CD4-positive, alpha-beta T cell treated with Interleukin-10 for 1 hour (primary cell): ENCODE data around the gene CNOT4.
"Not testable (repeated sequence)": the region's sequence is repeated elsewhere in the genome, so short reads cannot be mapped to it uniquely, and the experiment has no call there.

Experiments used
- DNase-seq: peaks from one replicate; pipeline ENCODE4 v3.0.0-alpha.2; 2020

Gene CNOT4

DNA sequence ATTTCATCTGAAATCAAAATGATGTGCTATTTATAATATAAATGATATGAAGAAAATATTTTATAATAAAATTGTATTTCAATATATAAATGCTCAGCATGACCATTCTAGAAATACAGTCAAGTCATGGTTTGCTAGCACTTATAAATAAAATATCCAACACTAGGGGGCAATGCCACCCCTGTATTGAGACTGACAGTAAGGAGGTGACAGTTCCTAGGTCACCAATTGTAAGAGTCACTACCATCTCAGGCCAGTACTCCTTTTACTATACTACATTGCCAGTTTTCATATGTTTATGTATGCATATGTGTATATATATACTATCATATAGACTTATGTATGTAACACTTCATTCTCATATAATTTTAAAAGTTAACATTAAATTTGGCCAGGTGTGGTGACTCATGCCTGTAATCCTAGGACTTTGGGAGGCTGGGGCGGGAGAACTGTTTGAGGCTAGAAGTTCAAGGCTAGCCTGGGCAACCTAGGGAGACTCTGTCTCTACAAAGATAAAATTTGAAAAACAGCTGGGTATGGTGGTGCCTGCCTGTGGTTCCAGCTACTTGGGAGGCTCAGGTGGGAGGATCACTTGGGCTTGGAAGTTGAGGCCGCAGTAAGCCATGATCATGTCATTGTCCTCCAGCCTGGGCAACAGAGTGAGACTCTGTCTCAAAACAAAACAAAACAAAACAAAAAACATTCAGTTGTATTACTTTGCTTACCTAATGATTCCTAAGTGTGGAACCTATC lies 2.4 kb upstream of the CNOT4 start:
- DNase-seq = peak; percentile 77

DNA sequence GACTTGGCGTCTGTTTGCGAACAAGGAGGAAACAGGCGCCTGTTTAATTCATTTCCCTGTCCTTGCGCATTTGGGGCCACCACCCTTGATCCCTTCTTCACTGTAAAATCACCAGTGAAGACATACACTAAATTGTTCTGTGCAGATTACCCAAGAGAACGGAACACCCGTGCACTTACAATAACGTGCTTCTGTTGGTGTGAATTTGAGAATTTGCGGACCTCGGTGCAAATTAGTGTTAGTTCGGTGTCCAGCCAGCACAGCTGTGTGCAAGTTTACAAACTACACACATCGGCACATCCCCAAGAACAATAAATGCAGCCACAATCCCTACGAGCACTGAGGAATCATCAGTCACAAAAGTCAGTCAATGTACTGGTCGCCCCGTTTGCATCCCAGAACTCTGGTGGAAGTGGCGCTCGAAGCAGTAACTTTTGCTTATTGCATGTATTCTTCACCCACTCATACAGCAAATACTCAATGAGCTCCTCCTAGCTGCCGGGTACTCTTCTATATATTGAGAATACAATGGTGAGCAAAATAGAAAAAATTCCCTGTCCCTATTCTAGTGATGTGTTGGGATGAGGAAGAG lies 786 bp upstream of the CNOT4 start:
- no peak for DNase-seq

DNA sequence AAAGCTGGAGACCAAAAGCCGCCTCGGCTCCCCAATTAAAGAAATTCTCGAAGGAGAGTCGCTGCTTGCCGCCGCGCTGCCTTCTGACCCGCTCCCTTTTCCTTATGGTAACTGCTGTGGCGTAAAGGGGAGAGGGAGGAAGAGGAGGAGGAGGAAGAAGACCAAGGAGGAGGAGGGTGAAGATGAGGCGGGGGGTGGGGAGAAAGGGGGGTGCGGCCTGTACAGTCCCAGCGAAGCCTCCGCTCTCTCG lies 388 bp downstream of the CNOT4 start:
- DNase-seq = no peak

DNA sequence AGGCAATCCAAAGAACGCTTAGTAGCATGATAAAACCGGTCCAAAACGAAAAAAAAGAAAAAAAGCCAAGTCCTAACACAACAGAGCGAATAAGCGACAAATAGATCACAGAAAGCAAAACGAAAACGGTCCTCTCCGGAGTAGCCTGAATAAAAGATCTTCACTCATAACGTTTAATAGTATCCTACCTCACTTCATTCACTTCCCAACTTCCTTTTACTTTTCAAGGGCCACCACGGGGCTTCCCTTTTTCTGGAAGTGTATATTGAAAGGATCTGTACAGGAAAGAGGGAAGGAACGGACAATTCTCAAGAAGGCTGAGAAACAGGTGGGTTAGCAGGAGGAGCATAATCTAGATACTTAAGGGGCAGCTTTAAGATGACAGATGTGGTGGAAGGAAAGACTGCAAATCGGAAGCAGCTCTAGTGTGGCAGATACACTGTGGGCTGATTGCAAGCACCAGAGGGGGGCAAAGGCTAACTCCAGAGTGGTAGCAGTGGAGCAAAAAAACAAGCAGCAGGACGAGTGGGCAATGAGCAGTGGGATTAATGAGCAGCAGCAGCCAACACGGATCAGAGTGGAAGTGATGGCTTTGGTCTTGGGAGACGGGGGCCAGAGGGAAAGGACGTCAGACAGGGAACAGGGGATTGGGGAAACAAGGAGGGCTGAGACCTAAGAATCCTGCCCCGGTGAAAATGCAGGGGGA lies 866 bp downstream of the CNOT4 start:
- peak; percentile 42 for DNase-seq

DNA sequence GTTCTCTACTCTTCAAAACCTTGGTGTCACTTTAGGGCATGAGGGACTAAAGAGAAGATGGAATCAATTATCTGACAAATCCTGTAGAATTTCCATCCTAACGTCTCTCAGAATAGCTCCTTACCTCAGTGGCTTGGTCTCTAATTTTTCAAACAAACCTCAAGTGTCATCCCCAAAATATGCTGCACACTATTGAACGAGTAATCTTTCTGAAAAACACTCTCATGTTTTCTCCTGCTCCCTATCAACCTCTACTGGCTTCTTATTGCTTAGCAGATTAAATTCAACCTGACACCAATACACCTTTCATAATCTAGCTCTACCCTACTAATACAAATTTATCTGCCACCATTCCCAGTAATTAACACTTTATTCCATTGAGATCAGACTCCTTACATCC lies 8.5 kb downstream of the CNOT4 start:
- no peak for DNase-seq

DNA sequence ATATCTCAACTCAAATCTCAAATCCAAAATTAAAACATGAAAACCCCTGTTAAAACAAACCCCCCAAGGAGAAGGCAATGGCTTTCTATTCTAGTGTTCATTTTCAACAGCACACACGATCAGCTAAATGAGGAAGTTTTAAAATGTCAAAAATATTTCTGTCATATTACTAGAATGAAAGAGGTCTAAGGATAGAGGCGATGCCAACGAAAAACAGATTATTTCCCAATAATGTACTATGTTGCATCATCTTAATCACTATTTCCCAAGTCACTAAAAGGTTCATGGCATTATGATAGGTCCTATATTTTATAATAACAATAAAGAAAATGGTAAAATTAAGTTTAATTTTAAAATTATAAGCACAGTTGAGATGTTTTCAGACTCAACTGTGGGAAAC lies 10.1 kb downstream of the CNOT4 start:
- DNase-seq = no peak

DNA sequence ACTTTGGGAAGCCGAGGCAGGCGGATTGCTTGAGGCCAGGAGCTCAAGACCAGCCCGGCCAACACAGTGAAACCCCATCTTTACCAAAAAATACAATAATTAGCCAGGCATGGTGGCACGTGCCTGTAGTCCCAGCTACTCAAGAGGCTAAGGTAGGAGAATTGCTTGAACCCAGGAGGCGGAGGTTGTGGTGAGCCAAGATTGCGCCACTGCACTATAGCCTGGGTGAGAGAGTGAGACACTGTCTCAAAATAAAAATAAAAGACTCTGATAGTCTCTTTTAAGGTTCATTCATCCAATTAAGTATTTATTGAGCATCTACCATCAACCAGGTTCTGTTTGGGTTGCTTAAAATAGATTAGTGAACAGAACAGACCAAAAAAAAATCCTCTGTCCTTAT lies 12.7 kb downstream of the CNOT4 start:
- DNase-seq = not testable (repeated sequence)

DNA sequence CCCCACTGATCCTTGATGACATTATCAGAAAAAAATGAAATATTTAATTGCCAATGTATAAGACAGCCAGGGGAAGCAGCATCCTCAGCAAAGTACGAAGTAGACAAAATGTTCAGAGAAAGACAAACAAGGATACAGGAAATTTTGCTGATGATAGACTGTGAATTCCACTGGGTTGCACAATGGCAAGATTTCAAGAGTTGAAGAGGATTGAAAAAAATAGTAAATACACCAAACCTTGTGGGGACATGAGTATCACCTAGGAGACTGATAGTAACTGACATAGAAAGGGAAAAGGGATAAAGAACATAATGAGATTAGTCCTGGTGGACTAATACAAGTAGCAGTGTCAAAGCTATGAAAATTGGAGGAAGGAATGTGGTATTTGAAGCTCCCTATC lies 16.5 kb downstream of the CNOT4 start:
- DNase-seq = no peak

DNA sequence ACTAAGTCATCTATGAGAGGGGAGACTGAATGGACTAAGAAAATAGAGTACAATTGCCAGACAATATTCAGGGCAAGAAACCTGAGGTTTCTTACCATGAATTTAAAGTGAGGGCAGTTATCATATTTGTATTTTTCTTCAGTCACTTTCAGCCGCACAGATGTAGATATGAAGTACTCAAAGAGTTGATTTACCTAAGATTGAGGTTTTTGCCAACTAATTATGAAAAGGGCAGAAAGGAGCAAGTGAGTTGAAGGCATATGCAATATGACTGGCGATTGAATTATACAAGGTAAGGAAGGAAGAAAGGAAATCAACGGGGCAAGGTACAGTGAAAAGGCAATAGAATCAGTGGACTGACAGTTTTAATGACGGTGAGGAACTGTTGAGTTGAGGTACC lies 17.8 kb downstream of the CNOT4 start:
- no peak for DNase-seq

DNA sequence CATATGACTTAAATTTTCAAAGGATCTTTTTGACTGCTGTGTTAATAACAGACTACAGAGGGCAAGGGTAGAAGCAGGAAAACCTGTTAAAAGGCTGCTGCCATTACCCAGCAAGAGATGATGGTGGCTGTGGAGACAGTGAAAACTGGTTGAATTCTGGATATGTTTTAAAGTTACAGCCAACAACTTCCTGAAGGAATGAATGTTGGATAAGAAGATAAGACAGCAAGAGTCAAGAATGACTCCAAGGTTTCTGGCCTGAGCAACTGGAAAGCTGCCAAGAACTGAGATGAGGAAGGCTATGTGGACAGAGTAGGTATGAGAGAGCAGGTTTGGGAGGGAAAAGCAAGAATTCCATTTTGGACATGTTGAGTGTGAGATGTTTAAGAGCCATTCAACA lies 19.1 kb downstream of the CNOT4 start:
- no peak for DNase-seq

DNA sequence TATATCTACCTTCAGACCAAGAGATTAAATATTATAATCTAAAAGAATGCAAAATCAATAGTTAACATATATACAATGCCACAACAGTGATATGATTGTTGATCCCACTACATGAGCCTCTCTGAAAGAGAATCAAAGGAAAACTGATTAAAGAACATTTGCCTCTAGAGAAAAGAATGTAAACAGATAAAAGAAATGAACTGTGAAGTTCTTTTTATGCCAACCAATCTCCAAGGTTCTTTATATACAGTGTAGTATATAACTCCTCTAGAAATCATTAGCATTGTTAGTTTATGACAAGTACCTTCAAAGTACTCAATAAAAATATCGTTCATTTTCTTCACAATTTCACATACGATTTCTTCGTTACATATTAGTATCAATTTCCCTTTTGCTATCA lies 20.1 kb downstream of the CNOT4 start:
- no peak for DNase-seq

DNA sequence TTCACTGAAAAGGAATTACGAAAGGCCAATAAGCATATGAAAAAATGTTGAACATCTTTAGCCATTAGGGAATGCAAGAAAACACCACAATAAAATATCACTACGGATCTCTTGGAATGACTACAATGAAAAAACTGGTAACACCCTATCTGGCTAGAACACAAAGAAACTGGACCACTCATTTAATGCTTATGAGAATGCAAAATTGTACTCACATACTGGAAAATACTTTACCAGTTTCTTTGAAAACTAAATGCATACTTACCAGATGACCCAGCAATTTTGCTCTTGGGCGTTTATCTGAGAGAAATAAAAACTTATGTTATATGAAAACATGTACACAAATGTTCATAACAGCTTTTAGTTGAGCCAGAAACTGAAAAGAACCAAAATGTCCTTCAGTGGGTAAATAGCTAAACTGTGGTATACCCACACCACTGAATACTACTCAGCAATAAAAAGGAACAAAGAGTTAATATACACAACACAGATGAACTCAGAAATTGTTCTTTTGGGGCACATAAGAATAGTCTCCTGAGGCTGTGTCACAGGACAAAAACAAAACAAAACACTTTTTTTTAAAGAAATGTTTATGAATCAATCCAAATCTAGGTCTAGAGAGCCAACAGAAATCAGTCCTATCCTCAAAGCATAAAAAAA lies 23.5 kb downstream of the CNOT4 start:
- DNase-seq = no peak

DNA sequence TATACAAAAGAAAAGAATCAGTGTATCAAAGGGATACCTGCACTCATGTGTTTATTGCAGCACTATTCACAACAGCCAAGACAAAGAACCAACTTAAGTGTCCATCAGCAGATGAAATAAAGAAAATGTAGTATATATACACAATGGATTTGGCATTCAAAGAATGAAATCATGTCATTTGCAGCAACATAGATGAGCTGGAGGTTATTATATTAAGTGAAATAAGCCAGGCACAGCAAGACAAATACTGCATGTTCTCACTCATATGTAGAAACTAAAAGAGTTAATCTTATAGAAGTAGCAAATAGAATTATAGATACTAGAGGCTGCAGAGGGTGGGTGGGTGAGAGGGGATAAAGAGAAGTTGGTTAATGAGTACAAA lies 28.3 kb downstream of the CNOT4 start:
- no peak for DNase-seq

DNA sequence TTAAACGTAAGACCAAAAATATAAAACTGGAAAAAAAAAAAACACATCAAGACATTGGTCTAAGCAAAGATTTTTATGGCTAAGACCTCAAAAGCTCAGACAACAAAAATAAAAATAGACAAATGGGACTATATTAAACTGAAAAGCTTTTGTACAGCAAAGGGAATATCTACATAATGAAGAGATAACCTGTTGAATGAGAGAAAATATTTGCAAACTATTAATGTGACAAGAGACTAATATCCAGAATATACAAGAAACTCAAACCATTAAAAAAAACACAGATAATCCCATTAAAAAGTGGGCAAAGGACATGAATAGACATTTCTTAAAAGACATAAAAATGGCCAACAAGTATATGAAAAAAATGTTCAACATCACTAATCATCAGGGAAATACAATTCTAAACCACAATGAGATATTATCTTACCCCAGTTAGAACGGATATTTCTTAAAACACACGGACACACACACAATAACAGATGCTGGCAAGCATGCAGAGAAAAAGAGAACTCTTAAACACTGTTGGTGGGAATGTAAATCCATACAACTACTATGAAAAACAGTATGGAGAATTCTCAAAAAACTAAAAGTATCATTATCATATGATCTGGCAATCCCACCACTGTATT lies 28.8 kb downstream of the CNOT4 start:
- DNase-seq = no peak

DNA sequence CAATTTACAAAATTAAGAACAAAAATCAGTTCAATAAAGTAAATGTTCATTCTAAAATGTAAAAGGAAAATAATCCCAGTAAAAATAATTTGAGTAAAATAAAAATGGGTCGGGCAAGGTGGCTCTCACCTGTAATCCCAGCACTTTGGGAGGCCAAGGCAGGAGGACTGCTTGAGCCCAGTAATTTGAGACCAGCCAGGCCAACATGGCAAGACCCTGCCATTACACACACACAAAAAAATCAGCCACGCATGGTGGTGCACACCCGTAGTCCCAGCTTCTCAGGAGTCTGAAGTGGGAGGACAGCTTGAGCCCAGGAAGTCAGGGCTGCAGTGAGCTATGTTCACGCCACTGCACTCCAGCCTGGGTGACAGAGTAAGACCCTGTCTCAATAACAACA lies 34.4 kb downstream of the CNOT4 start:
- DNase-seq = no peak

DNA sequence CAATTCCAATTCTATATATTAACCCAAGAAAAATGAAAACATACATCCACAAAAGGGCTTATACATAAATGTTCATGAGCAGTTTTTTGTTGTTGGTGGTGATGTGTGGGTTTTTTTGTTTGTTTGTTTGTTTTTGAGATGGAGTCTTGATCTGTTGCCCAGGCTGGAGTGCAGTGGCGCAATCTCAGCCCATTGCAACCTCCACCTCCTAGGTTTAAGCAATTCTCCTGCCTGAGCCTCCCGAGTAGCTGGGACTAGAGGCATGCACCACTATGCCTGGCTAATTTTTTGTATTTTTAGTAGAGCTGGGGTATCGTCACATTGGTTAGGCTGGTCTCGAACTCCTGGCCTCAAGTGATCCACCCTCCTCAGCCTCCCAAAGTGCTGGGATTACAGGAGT lies 40.2 kb downstream of the CNOT4 start:
- not testable (repeated sequence) for DNase-seq

DNA sequence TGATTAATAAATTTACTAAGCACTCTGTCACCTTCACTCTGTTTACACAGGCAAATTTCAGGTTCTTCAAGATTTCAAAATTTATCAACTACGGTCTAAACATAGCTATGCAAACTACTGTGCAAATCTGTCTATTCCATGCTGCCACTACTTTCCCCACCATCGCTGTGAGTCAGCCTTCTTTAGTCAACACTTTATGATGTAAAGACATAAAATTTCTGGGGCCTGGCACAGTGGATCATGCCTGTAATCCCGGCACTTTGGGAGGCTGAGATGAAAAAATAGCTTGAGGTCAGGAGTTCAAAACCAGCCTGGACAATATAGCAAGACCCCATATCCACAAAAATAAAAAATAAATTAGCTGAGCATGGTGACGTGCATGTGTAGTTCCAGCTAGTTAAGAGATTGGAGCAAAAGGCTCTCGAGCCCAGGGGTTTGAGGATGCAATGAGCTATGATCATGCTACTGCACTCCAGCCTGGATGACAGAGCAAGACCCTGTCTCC lies 42.6 kb downstream of the CNOT4 start:
- DNase-seq = no peak

DNA sequence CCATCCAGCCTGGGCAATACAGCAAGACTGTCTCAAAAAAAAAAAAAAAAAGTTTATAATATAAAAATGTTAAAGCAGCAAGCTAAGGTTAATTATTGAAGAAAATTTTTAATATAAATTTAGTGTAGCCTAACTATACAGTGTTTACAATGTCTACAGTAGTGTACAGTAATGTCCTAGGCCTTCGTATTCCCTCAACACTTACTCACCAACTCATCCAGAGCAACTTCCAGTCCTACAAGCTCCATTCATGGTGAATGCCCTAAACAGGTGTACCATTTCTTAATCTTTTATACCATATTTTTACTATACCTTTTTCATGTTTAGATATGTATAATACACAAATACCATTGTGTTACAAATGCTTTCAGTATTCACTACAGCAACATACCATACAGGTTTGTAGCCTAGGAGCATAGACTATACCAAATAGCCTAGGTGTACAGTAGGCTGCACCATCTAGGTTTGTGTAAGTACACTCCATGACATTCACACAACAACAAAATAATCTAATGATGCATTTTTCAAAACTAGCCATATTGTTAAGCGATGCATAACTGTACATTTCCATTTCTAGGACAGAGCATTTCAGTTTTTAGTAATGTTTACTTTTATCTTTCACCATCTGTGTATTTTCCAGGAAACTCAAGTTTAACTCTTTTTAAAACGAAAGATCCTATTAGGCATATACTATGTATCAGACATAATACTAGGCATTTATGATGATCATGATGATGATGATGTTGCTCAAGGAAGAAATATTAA lies 43.3 kb downstream of the CNOT4 start:
- no peak for DNase-seq

DNA sequence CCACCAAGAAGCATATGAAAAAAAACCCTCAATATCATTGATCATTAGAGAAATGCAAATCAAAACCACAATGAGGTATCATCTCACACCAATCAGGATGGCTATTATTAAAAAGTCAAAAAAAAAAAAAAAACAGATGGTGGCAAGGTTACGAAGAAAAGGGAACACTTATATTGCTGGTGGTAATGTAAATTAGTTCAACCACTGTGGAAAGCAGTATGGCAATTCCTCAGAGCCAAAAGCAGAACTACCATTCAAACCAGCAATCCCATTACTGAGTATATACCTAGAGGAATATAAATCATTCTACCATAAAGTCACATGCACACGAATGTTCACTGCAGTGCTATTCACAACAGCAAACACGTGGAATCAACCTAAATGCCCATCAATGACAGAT lies 46.0 kb downstream of the CNOT4 start:
- no peak for DNase-seq

DNA sequence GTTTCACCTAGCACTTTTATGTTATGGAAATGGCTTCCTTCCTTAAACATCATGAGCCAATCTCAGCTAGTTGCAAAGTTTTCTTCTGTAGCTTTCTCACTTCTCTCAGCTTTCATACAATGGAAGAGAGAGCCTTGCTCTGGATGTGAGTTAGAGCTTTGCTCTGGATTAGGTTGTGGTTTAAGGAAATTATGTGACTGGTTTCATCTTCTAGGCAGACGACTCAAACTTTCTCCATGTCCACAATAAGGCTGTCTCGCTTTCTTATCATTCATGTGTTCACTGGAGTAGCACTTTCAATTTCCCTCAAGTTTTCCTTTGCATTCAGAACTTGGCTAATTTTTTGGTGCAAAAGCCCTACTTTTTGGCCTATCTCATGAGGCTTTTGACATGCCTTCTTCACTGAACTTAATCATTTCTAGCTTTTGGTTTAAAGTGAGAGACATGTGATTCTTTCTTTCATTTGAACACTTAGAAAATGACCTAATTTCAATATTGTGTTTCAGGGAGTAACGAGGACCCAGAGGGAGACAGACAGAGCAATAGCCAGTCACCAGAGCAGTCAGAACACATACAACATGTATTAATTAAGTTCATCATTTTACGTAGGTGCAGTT lies 49.8 kb downstream of the CNOT4 start:
- no peak for DNase-seq

DNA sequence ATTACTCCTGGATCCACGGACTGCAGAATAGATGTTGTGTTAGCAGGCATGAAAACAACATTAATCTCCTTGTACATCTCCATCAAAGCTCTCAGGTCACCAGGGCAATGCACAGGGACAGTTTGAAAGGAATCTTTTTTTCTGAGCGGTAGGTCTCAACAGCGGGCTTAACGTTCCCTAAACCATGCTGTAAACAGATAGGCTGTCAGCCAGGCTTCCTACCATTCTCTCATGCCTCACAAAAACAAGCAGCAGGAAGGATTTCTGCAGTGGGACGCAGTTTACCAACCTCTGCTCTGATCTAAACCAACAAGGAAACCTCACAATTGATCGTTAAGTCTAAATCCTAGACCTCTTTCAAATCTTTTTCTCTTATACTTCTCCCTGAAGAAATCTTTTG lies 50.8 kb downstream of the CNOT4 start:
- DNase-seq = no peak

DNA sequence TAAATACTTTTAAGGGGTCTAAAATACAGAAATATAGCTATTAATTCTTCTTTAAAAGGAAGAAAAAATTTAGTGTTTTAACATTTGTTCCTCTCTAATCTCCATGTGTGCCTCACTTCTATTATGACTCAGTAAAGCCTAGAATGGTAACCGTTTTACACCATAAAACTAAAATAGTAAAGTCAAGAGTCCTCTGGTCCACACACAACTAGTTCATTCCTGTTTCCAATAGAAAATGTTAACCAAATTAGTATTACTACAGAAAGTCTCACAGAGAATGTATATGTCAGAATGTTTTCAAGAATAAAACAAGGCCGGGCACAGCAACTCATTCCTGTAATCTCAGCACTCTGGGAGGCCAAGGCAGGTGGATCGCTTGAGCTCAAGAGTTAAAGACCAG lies 55.8 kb downstream of the CNOT4 start:
- DNase-seq = no peak
